Right lung (tissue), 5 donors: Measurements from ENCODE around the gene SNRPB2. TPM values are rescaled to one million over a fixed set of nuclear protein-coding genes. Genes with fewer than 3 reads are reported as not detected.
A peak's percentile ranks its signal among the peaks of the same experiment; 100 is the strongest.

ENCODE experiments used
- DNase-seq, 2 donors: peaks; one replicate each; pipeline ENCODE4 v3.0.0-alpha.2; 2013
- polyA plus RNA-seq, 5 donors: library from polyadenylated mRNA; unstranded; fragments of 120-200 nt; gene quantifications; one replicate each; pipeline versions ENCODE4 v1.2.1 to v1.2.3, GENCODE V29; 2013; ENCODE audit warnings: inconsistent platforms in 1 of 5, low replicate concordance in 1 of 5; ENCODE audit not compliant: insufficient read length in 5 of 5, insufficient read depth in 1 of 5

The SNRPB2 gene
- polyA plus RNA-seq, 5 donors: 83.4 to 110 (median 87.2) TPM

- DNase-seq: no peak
These were observed 15.6 kb upstream of the SNRPB2 start for GRCh38 chr20:16714242-16714641.

- DNase-seq: no peak
These were observed 15.1 kb upstream of the SNRPB2 start for GRCh38 chr20:16714751-16715150.

- DNase-seq: no peak
These were observed 10.4 kb upstream of the SNRPB2 start for GRCh38 chr20:16719421-16719820.

GRCh38 chr20:16729080-16729479 lies 746 bp upstream of the SNRPB2 start:
- DNase-seq: no peak

GRCh38 chr20:16732506-16733152 lies 2.8 kb downstream of the SNRPB2 start:
- DNase-seq: no peak

GRCh38 chr20:16740365-16741072 lies 10.7 kb downstream of the SNRPB2 start:
- no peak for DNase-seq

GRCh38 chr20:16744178-16744807 lies 14.5 kb downstream of the SNRPB2 start:
- no peak for DNase-seq

GRCh38 chr20:16745204-16745603 lies 15.4 kb downstream of the SNRPB2 start:
- DNase-seq: no peak

GRCh38 chr20:16747291-16747811 lies 17.5 kb downstream of the SNRPB2 start:
- DNase-seq: no peak

GRCh38 chr20:16748308-16748900 lies 18.6 kb downstream of the SNRPB2 start, which contains the start of gene OTOR:
OTOR (plus strand) TSS chr20:16748358; CDS start chr20:16748402, 44 bp downstream.
- DNase-seq: no peak

- DNase-seq: no peak
These were observed 19.7 kb downstream of the SNRPB2 start for GRCh38 chr20:16749573-16749972.

- DNase-seq: no peak
These were observed 22.3 kb downstream of the SNRPB2 start for GRCh38 chr20:16752082-16752481.

- no peak for DNase-seq
These were observed 23.1 kb downstream of the SNRPB2 start for GRCh38 chr20:16752901-16753300.

- DNase-seq: no peak
These were observed 28.8 kb downstream of the SNRPB2 start for GRCh38 chr20:16758454-16759180.

GRCh38 chr20:16759181-16759563 lies 29.3 kb downstream of the SNRPB2 start:
- no peak for DNase-seq

- DNase-seq: no peak
These were observed 30.8 kb downstream of the SNRPB2 start for GRCh38 chr20:16760431-16761304.

GRCh38 chr20:16761305-16761829 lies 31.5 kb downstream of the SNRPB2 start:
- peak; percentile 58 to 74 for DNase-seq

- DNase-seq: no peak
These were observed 34.7 kb downstream of the SNRPB2 start for GRCh38 chr20:16764560-16764959.

- DNase-seq: no peak
These were observed 41.4 kb downstream of the SNRPB2 start for GRCh38 chr20:16771213-16771612.

GRCh38 chr20:16775961-16776360 lies 46.1 kb downstream of the SNRPB2 start:
- no peak for DNase-seq
